DMS53 treated with DMSO at 0.1 percent for 48 hours (cell line): ENCODE measurements around the gene TSHZ2.

Experiments used
- DNase-seq: peaks from one replicate; lab custom pipeline; 2025; ENCODE audit not compliant: unreplicated experiment; lab: John Stamatoyannopoulos, UW

The TSHZ2 gene

DNA sequence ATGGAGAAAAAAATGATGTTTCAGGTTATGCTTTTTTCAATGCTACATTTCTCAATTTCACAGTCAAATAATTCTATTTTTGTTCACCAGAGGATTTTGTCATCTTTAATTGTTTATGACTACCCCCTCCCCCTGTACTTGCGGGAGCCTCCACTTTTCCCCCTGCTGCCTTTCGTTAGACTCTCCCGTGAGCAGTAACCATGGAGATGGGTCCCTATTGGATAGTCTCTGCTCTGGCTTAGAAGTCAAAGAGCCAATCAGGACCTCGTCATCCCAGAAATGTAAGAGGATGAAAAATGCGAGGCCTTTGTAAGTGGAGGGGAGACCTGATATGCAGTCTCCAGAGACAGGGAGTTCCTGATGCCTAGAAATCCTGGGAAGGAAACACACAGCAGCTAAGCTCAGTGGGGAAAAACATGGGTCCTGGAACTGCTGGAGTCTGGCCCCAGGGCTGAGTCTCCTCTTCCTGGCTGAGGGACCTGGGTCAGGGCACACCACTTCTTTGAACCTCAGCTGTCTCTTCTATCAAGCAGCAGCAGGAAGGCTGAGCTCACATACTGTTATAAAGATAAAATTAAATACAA lies 298.7 kb downstream of the TSHZ2 start:
- DNase-seq: no peak

- no peak for DNase-seq
These were observed 302.2 kb downstream of the TSHZ2 start for GRCh38 chr20:53274365-53274764.

- DNase-seq: no peak
These were observed 302.6 kb downstream of the TSHZ2 start for GRCh38 chr20:53274807-53275206.

DNA sequence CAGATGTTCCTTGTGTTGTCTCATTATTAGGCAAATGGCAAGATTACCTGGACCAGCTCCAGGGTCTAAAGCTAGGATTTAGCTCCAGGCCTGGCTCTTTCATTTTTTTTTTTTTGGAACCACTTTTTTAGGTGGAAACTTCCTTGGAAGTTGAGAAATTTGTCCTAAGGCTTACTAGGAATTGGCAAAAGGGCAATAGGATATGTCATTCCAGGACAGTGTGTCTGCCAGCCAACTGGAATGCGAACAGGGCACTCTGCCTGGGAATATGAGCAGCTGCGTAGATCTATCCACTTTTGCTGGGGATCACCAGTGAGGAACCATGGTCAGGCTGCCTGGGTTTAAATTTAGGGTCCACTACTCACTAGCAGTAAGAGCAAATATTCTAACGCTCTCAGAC lies 304.0 kb downstream of the TSHZ2 start:
- no peak for DNase-seq

GRCh38 chr20:53278555-53278954 lies 306.4 kb downstream of the TSHZ2 start:
- DNase-seq: no peak

- DNase-seq: no peak
These were observed 307.6 kb downstream of the TSHZ2 start for GRCh38 chr20:53279735-53280134.

DNA sequence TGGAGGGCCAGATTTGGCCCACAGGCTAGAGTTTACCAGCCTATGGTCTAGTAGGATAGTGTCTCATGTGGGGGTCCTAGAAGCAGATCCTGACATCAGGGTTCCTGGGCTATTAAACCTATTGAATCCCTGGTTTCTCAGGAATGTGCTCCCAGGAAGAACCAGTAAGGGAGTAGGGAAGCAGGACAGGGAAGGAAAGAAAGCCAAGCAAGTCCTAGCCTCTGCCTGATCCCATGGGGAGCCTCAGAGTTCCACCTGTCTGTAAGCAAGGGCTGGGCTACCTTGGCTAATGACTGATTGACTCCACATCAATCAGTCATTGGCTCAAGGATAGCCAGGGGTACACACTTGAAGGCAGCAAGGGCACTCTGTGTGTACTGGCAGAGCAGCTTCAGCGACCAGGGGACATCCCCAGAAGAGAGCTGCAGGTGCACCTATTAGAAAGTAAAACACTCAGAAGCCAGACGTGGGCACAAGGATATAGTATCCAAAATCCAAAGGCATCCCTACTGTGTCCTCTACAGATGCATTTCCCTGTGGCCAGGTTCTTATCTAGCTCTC lies 309.5 kb downstream of the TSHZ2 start:
- no peak for DNase-seq

GRCh38 chr20:53282217-53282955 lies 310.2 kb downstream of the TSHZ2 start:
- no peak for DNase-seq

DNA sequence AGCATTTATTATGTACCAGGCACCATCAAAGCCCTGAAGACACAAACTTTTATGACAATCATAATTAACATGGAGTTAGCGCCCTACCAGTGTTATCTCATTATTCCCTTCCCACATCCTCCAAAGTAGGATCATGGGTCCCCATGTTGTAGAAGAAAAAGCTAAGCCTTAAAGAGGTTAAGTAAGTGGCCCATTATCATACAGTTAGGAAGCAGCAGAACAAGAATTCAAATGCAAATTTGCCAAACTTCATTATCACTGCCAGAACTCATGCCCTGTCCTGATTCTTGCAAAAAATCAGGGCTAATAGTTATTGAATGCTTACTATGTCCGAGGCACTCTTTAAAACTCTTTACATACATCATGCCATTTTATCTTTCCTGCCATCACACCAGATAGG lies 310.9 kb downstream of the TSHZ2 start:
- no peak for DNase-seq

DNA sequence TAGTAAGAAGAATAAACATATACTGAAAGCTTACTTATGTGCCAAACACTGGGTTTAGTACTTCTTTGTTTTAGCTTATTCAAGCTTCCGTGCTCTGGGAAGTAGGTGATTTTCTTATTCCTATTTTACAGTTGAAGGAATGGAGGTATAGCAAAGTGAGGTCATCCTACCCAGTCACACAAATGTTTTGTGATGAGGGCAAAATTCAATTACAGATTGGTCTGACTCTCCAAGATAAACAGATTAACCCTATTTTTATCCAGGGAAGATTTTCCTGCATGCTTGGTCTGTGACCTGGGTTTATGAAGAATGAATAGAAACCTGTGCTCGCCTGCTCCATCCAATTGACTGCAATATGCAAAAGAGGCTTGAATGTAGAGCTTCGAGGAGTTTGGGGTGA lies 311.4 kb downstream of the TSHZ2 start:
- DNase-seq: no peak

GRCh38 chr20:53284256-53284655 lies 312.1 kb downstream of the TSHZ2 start:
- DNase-seq: no peak

GRCh38 chr20:53284696-53285095 lies 312.5 kb downstream of the TSHZ2 start:
- no peak for DNase-seq

- DNase-seq: no peak
These were observed 315.3 kb downstream of the TSHZ2 start for GRCh38 chr20:53287357-53288042.

DNA sequence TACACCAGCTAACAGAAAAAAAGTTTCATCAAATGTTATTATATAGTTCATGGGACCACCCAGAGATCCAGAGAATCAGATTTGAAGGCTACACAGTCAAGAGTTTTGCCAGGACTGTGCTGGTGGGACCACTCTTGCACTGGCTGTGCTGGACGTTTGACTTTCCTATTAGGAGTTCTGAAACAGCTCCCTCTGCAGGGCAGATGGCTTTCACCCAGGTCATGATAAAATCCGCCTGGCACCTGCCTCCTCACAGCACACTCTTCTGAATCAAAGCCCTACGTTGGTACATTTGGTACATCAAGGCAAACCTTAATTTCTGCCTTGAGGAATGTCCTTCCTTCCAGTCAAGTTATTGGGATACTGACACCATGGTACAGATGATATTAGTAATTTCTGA lies 319.4 kb downstream of the TSHZ2 start:
- no peak for DNase-seq

DNA sequence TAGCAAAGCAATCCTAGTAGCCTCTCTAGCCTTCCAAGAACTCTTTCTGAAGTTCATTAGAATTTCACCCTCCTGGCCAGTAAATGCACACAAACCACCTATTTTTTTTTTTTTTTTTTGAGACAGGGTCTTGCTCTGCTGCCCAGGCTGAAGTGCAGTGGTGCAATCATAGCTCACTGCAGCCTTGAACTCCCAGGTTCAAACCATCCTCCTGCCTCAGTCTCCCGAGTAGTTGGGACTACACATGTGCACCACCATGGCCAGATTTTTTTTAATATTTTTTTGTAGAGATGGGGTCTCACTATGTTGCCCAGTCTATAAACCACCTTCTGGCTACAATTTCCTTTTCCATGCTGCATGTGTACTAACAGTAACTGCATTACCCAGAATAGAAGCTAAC lies 320.2 kb downstream of the TSHZ2 start:
- no peak for DNase-seq

DNA sequence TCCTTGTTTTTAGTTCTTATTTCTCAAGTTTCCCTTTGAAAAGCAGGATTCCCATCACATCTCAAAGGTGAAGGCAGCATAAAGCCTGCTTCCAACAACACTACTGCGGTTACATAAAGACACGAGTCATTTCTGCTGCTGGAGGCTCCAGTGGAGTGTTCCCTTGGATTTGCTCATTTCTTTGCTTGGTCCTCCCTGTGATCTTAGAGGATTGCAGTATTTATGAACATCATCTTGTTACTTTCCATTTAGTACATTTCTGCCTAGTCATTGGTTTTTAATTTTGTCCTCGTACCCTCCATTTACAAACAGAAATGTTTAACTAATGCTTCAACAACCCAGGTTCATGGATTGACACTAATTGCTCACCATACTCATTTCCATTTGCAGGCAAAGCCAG lies 322.6 kb downstream of the TSHZ2 start:
- no peak for DNase-seq

DNA sequence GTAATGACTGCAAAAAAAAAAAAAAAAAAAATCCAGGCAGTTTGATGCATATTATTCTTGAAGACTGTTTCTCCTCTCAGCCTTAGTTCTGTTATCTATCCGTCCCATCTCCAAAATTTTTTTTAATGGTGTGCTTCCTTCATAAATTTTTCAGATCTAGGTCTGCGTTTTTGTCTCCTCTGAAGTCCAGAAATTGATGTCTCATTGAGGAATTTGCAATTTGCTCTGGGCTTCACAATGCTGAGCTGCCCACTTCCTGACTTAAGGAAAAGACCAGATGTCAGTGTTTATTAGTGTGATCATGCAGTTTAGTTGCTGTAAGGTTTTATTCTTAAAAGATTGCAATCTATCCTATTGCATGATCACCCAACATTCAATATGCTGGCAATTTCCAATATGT lies 323.9 kb downstream of the TSHZ2 start:
- DNase-seq: no peak

- DNase-seq: no peak
These were observed 324.4 kb downstream of the TSHZ2 start for GRCh38 chr20:53296451-53297153.

GRCh38 chr20:53297154-53297529 lies 325.0 kb downstream of the TSHZ2 start:
- DNase-seq: no peak

GRCh38 chr20:53298260-53298659 lies 326.1 kb downstream of the TSHZ2 start:
- DNase-seq: no peak

DNA sequence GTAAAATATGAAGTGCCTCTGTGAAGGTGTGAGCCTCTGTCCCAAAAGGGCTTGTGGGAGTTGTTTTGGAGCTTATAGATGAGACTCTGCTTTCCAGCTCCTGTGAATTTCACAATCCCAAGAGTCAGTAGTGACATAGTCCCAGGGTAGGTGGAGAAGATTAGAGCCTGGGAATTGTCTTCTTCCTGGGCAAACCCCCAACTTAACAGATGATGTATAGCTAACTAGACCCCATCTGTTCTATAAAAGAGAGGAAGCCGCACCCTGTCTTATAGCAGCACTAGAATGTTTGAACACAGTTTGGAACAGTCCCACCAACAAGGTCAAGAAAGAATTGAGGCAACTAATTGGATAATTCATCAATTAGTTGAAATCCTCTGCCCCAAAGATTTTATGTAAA lies 326.8 kb downstream of the TSHZ2 start:
- DNase-seq: no peak

- no peak for DNase-seq
These were observed 327.7 kb downstream of the TSHZ2 start for GRCh38 chr20:53299831-53300230.
